ENCODE measurements around the gene RNF207. TPM values are rescaled to one million over a fixed set of nuclear protein-coding genes. Genes with fewer than 3 reads are reported as not detected.

The RNF207 gene
- total RNA-seq, result 10 to 100 TPM in 5 of 6 experiments, 1 to 10 TPM in 1; 8.4 to 20.5 (median 14.4) TPM
- long read RNA-seq, partial matches to known transcripts, result 0 of 1 reads
- long read RNA-seq, other reads (novel, unspliced or antisense), result 0 of 1 reads

- H3K36me3 ChIP-seq, result no peaks in the 10 kb centered on the region
- intact Hi-C loops (cut with DNase I), result no loop called here
- peak within 1 kb of the TSS; percentile 67 to 85 (median 68) for H3K4me3 ChIP-seq
- peak; percentile 82 to 89 (median 86) for ATAC-seq
- 5% methylated on average over 4 of the region's 66 CpGs for WGBS (ENCODE audit: insufficient coverage, low coverage, low lambda C conversion rate, missing lambda C conversion rate)
- peak within 1 kb of the TSS; percentile 54 to 59 (median 56) for H3K27ac ChIP-seq
- no peaks in the 10 kb centered on the region for H3K4me1 ChIP-seq
- DNase-seq, result peak; percentile 81 to 87 (median 85)
- H3K9me3 ChIP-seq, result no peaks in the 10 kb centered on the region
- H3K27me3 ChIP-seq, result no peaks in the 10 kb centered on the region
- TF ChIP-seq CTCF (IDR thresholded peaks at IDR 0.05) (no peak), POLR2A (IDR thresholded peaks at IDR 0.05) (peak; percentile 74)
These were observed at the start of gene RNF207 for GRCh38 chr1:6205849-6206519. Gene RNF207, plus strand, starts transcription at chr1:6206119. Its CDS starts 417 bp downstream, at chr1:6206536.

- WGBS (ENCODE audit: insufficient coverage, low coverage, low lambda C conversion rate, missing lambda C conversion rate), result no CpG with 5 or more reads among the region's 2 CpGs
- DNase-seq (no peak), ATAC-seq (no peak)
- H3K4me1 ChIP-seq, result no peaks in the 10 kb centered on the region
- no peaks in the 10 kb centered on the region for H3K36me3 ChIP-seq
- TF ChIP-seq POLR2A (IDR thresholded peaks at IDR 0.05) (no peak), CTCF (IDR thresholded peaks at IDR 0.05) (no peak)
- no peaks in the 10 kb centered on the region for H3K27me3 ChIP-seq
- H3K4me3 ChIP-seq, result no peak overlapping the region
- intact Hi-C loops (cut with DNase I), result no loop called here
- H3K27ac ChIP-seq, result no peak overlapping the region
- no peaks in the 10 kb centered on the region for H3K9me3 ChIP-seq
These were observed 48.8 kb upstream of the RNF207 start for GRCh38 chr1:6157132-6157527.

GRCh38 chr1:6157528-6158174 lies 48.3 kb upstream of the RNF207 start:
- ATAC-seq (peak in 1 of 4 donors; percentile 28), DNase-seq (no peak)
- intact Hi-C loops (cut with DNase I), result no loop called here
- no peak for TF ChIP-seq POLR2A (IDR thresholded peaks at IDR 0.05)
- TF ChIP-seq CTCF (IDR thresholded peaks at IDR 0.05), result no peak
- Histone ChIP-seq H3K9me3 (no peaks in the 10 kb centered on the region), H3K27me3 (no peaks in the 10 kb centered on the region), H3K4me1 (no peaks in the 10 kb centered on the region), H3K4me3 (no peak overlapping the region), H3K27ac (no peak overlapping the region), H3K36me3 (no peaks in the 10 kb centered on the region)
- WGBS (ENCODE audit: insufficient coverage, low coverage, low lambda C conversion rate, missing lambda C conversion rate), result 37% methylated on average over 5 of the region's 15 CpGs

- Histone ChIP-seq H3K9me3 (no peaks in the 10 kb centered on the region), H3K4me1 (no peaks in the 10 kb centered on the region), H3K4me3 (no peak overlapping the region), H3K36me3 (no peaks in the 10 kb centered on the region), H3K27ac (no peak overlapping the region), H3K27me3 (no peaks in the 10 kb centered on the region)
- TF ChIP-seq CTCF (IDR thresholded peaks at IDR 0.05) (no peak), POLR2A (IDR thresholded peaks at IDR 0.05) (no peak)
- no peak for DNase-seq
- intact Hi-C loops (cut with DNase I), result no loop called here
- 68% methylated on average over 3 of the region's 8 CpGs for WGBS (ENCODE audit: insufficient coverage, low coverage, low lambda C conversion rate, missing lambda C conversion rate)
- no peak for ATAC-seq
These were observed 47.7 kb upstream of the RNF207 start for GRCh38 chr1:6158181-6158580.
